ENCODE data around the gene FYN. TPM values are rescaled to one million over a fixed set of nuclear protein-coding genes. Genes with fewer than 3 reads are reported as not detected.

The FYN gene
- total and polyA plus RNA-seq, 2 of the 13 experiments (the other 11 are each of a cell fraction or from before 2014, with no cell fraction given), result 15.5 to 24.6 TPM

DNA sequence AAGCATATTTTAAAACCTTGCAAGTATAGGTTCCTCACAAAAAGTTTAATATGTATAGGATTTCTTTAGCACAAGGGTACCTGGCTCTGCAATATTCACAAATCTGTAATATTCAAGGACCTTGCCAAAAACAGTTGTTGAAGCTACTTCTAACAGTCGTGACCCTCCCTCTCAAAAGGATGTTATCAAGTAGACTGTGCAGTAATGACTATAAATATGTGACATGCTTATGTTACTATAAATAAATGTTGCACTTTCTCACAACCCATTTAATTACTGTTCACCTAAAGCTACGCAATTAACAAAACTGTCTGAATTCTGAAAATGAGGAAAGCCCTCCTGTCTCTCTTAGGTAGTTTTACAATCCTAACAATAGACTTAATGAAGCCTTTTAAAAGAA is 41.8 kb downstream of the FYN start:
- Histone ChIP-seq H3K9ac (ENCODE audit: insufficient read depth, low read depth, low read length) (no peak overlapping the region), H3K4me1 (ENCODE audit: insufficient read depth, low read length) (no peaks in the 10 kb centered on the region), H3K36me3 (replicated peaks in 1 of 2; ENCODE audit: control insufficient read depth in 1 of 2, insufficient read depth in 2 of 2, low read length in 2 of 2) (no peaks in the 10 kb centered on the region), H3K27me3 (ENCODE audit: control insufficient read depth in 1 of 2, insufficient read depth in 2 of 2, low read length in 2 of 2) (no peaks in the 10 kb centered on the region), H3K4me2 (ENCODE audit: low read depth, low read length) (no peak overlapping the region), H3K27ac (ENCODE audit: extremely low read length, insufficient read depth, low read length) (no peak overlapping the region), H2AFZ (ENCODE audit: low read length) (no peak overlapping the region), H3K79me2 (ENCODE audit: insufficient read depth, low read length) (no peaks in the 10 kb centered on the region), H4K20me1 (ENCODE audit: insufficient read depth, low read length) (no peaks in the 10 kb centered on the region), H3K9me3 (ENCODE audit: low read length) (no peaks in the 10 kb centered on the region), H3K4me3 (replicated peaks in 1 of 3; ENCODE audit: insufficient read depth in 1 of 3, low read depth in 2 of 3, low read length in 3 of 3) (no peak overlapping the region)
- WGBS (ENCODE audit: low lambda C conversion rate), result 73% methylated on average over 2 of the region's 2 CpGs
- ChIA-PET CTCF (ENCODE audit: low intra/inter-chr PET ratio, low total read pairs) (no interaction called here), POLR2A (no interaction called here)
- no TSS peak for BruUV-seq (replicated peaks)
- in situ Hi-C loops (cut with HindIII; ENCODE audit: extremely low pct_ligation_motif_present, low pct_unique_long_range_greater_than_20kb) (no loop called here), intact Hi-C loops (cut with micrococcal nuclease; ENCODE audit: unreplicated experiment) (no loop called here)
- FAIRE-seq (no peak), DNase-seq (ENCODE audit: low spot score) (no peak), ATAC-seq (no peak)
- no peak for TF ChIP-seq ZNF746 (CRISPR knock-in tag; IDR thresholded peaks at IDR 0.05)
- TF ChIP-seq ZNF768 (CRISPR knock-in tag; IDR thresholded peaks at IDR 0.05), result no peak
- TF ChIP-seq ZBTB25 (CRISPR knock-in tag; IDR thresholded peaks at IDR 0.05), result no peak
- no peak for TF ChIP-seq GLMP (CRISPR knock-in tag; IDR thresholded peaks at IDR 0.05; ENCODE audit: borderline replicate concordance)
- TF ChIP-seq MAX (IDR thresholded peaks at IDR 0.05), result no peak
- no peak for TF ChIP-seq ELF1 (CRISPR knock-in tag; IDR thresholded peaks at IDR 0.05)
- TF ChIP-seq YEATS2 (CRISPR knock-in tag; IDR thresholded peaks at IDR 0.05; ENCODE audit: borderline replicate concordance), result no peak
- no peak for TF ChIP-seq POLR2AphosphoS5 (IDR thresholded peaks at IDR 0.05; ENCODE audit: low read depth, low read length)
- no peak for TF ChIP-seq PTBP1 (IDR thresholded peaks at IDR 0.05; ENCODE audit: low read depth, low read length, poor library complexity, severe bottlenecking)
- TF ChIP-seq SSRP1 (CRISPR knock-in tag; IDR thresholded peaks at IDR 0.05), result no peak

All from HepG2 (cell line).